HepG2 (cell line): ENCODE results near the gene SHC1. TPM values are rescaled to one million over a fixed set of nuclear protein-coding genes. Genes with fewer than 3 reads are reported as not detected.

Experiments used
- CHCHD3 ChIP-seq: sonication (generic); formaldehyde crosslinking; IDR thresholded peaks from 2 replicates; pipeline ENCODE4 v1.8.0; 2022; ENCODE audit warnings: mild to moderate bottlenecking, missing genetic modification reagents, moderate library complexity
- FOXK1 ChIP-seq: sonication (generic); formaldehyde crosslinking; IDR thresholded peaks from 2 replicates; pipeline ENCODE4 v1.4.0; 2020; ENCODE audit warnings: low read depth, missing genetic modification reagents, borderline replicate concordance
- JDP2 ChIP-seq: sonication (generic); formaldehyde crosslinking; IDR thresholded peaks from 2 replicates; pipeline ENCODE4 v1.8.1; 2022; ENCODE audit warnings: missing genetic modification reagents, borderline replicate concordance
- MEIS2 ChIP-seq: sonication (generic); formaldehyde crosslinking; IDR thresholded peaks from 2 replicates; pipeline ENCODE4 v1.9.0; 2021; ENCODE audit warnings: mild to moderate bottlenecking, missing genetic modification reagents
- PHF21A ChIP-seq: sonication (generic); formaldehyde crosslinking; IDR thresholded peaks from 2 replicates; pipeline ENCODE4 v1.5.0; 2020; ENCODE audit warnings: mild to moderate bottlenecking, missing genetic modification reagents
- ZNF224 ChIP-seq: sonication (generic); formaldehyde crosslinking; IDR thresholded peaks from 2 replicates; pipeline ENCODE4 v1.5.0; 2020; ENCODE audit warnings: mild to moderate bottlenecking, missing genetic modification reagents
- ZNF34 ChIP-seq: sonication (generic); formaldehyde crosslinking; IDR thresholded peaks from 2 replicates; pipeline ENCODE4 v1.4.0; 2020; ENCODE audit warnings: mild to moderate bottlenecking, missing genetic modification reagents, borderline replicate concordance
- ZNF460 ChIP-seq: sonication (generic); formaldehyde crosslinking; IDR thresholded peaks from 2 replicates; pipeline ENCODE4 v1.5.1; 2020; ENCODE audit warnings: missing genetic modification reagents, mild to moderate bottlenecking, borderline replicate concordance
- ZNF564 ChIP-seq: sonication (generic); formaldehyde crosslinking; IDR thresholded peaks from 2 replicates; pipeline ENCODE4 v1.8.1; 2023; ENCODE audit warnings: mild to moderate bottlenecking, missing genetic modification reagents
- ZNF792 ChIP-seq: IDR thresholded peaks from 2 replicates; pipeline ENCODE4 v1.6.1; 2016
- ZNF878 ChIP-seq: sonication (generic); formaldehyde crosslinking; IDR thresholded peaks from 2 replicates; pipeline ENCODE4 v1.8.1; 2023; ENCODE audit warnings: mild to moderate bottlenecking, missing genetic modification reagents, moderate library complexity
- polyA plus RNA-seq, 8 experiments: library from polyadenylated mRNA; depleted of rRNA in 3 of 8; stranded (reverse) in 7 of 8; unstranded in 1 of 8; fragments of >200 nt; fragmentation: Illumina TruSeq in 4 of 8; extraction: Trizol in 4 of 8; gene quantifications; 2 replicates each; pipeline versions ENCODE4 v1.2.1 to v1.2.3, GENCODE V29; 2011 to 2016; ENCODE audit warnings: low read depth in 4 of 8, missing spikeins in 1 of 8, mixed read lengths in 1 of 8; ENCODE audit not compliant: insufficient read depth in 1 of 8
- total RNA-seq, 5 experiments: library from RNA; depleted of rRNA; stranded (reverse); fragments of >200 nt; fragmentation: Illumina TruSeq; extraction: Trizol; gene quantifications; 2 replicates each; pipeline ENCODE4 v1.2.3, GENCODE V29; 2016; ENCODE audit warnings: low read depth in 1 of 5
- TF ChIP-seq, protein P1 (sequence below): sonication (generic); formaldehyde crosslinking; IDR thresholded peaks from 2 replicates; pipeline ENCODE4 v1.5.1; 2020; ENCODE audit warnings: mild to moderate bottlenecking, missing genetic modification reagents, borderline replicate concordance
- TF ChIP-seq, protein P2 (sequence below): sonication (generic); formaldehyde crosslinking; IDR thresholded peaks from 2 replicates; pipeline ENCODE4 v1.4.0; 2020; ENCODE audit warnings: mild to moderate bottlenecking, missing genetic modification reagents
- TF ChIP-seq, protein P3 (sequence below): sonication (generic); formaldehyde crosslinking; IDR thresholded peaks from 2 replicates; pipeline ENCODE4 v1.8.1; 2023; ENCODE audit warnings: mild to moderate bottlenecking, missing genetic modification reagents
- TF ChIP-seq, protein P4 (sequence below): fragments of 450-650 bp; IDR thresholded peaks from 2 replicates; pipeline ENCODE4 v1.6.1; 2017
- TF ChIP-seq, protein P5 (sequence below): sonication (generic); formaldehyde crosslinking; IDR thresholded peaks from 2 replicates; pipeline ENCODE4 v1.5.0; 2020; ENCODE audit warnings: missing genetic modification reagents, mild to moderate bottlenecking, borderline replicate concordance

Gene SHC1
- total and polyA plus RNA-seq, 2 of the 13 experiments (the other 11 are each of a cell fraction or from before 2014, with no cell fraction given): 52.0 to 137 TPM

DNA sequence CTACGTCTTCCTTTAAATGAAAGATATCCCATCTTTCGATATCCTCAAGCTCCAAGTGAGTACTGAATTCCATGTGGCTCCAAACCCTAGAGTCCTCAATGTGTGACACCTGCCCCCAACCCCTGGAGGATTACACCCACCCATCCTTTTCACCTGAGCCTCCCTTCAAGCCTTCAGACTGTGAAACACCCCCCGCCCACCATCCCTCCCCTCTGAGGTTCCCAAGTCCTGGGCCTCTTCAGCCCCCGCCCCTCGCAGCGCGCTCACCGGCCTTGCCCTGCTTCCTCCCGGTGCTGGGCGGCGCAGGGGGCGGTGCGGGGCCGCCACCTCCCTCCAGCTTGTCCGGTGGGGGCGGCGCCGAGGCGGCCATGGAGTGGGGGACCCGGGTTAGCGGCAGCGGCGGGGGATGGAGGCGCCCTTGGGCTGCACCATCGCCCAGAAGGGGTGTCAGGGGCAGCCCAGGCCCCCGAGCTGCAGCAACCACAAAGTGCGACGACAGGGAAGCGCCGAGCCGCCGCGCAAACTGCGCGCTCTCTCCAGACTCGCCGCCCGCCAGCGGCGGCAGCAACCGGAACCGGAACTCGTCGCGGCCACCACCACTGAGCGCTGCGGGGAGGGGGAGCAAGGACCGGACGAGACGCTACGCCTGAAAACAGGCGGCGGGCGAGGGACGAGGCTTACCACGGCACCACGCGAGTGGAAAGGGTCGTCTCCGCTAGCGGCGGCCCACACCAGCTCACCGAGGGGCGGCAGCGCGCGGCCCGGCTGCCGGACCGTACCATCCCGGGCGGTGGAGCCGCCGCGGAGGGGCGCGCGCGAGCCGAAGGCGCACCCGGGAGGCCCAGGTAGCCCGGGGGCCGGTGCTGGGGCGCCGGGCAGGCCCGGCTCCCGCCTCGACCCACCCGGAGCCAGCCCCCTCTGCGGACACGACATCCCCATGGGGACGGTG lies 9.1 kb downstream of the SHC1 start, which contains the start of gene PYGO2 (continued):
- TF ChIP-seq, protein P1, sequence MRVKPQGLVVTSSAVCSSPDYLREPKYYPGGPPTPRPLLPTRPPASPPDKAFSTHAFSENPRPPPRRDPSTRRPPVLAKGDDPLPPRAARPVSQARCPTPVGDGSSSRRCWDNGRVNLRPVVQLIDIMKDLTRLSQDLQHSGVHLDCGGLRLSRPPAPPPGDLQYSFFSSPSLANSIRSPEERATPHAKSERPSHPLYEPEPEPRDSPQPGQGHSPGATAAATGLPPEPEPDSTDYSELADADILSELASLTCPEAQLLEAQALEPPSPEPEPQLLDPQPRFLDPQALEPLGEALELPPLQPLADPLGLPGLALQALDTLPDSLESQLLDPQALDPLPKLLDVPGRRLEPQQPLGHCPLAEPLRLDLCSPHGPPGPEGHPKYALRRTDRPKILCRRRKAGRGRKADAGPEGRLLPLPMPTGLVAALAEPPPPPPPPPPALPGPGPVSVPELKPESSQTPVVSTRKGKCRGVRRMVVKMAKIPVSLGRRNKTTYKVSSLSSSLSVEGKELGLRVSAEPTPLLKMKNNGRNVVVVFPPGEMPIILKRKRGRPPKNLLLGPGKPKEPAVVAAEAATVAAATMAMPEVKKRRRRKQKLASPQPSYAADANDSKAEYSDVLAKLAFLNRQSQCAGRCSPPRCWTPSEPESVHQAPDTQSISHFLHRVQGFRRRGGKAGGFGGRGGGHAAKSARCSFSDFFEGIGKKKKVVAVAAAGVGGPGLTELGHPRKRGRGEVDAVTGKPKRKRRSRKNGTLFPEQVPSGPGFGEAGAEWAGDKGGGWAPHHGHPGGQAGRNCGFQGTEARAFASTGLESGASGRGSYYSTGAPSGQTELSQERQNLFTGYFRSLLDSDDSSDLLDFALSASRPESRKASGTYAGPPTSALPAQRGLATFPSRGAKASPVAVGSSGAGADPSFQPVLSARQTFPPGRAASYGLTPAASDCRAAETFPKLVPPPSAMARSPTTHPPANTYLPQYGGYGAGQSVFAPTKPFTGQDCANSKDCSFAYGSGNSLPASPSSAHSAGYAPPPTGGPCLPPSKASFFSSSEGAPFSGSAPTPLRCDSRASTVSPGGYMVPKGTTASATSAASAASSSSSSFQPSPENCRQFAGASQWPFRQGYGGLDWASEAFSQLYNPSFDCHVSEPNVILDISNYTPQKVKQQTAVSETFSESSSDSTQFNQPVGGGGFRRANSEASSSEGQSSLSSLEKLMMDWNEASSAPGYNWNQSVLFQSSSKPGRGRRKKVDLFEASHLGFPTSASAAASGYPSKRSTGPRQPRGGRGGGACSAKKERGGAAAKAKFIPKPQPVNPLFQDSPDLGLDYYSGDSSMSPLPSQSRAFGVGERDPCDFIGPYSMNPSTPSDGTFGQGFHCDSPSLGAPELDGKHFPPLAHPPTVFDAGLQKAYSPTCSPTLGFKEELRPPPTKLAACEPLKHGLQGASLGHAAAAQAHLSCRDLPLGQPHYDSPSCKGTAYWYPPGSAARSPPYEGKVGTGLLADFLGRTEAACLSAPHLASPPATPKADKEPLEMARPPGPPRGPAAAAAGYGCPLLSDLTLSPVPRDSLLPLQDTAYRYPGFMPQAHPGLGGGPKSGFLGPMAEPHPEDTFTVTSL (CRISPR knock-in tag): no peak
- TF ChIP-seq PHF21A (CRISPR knock-in tag) (peak; percentile 54; the same call in 1 of the 2 replicates), FOXK1 (CRISPR knock-in tag) (no peak), JDP2 (CRISPR knock-in tag) (0 out of 2 replicates have a peak, but pooled peaks have one; percentile 58), ZNF792 (no peak), ZNF460 (no peak; the same call in 1 of the 2 replicates), CHCHD3 (CRISPR knock-in tag) (no peak), MEIS2 (CRISPR knock-in tag) (no peak; the same call in none of the 2 replicates), ZNF564 (CRISPR knock-in tag) (peak; percentile 78; the same call in 1 of the 2 replicates), ZNF224 (CRISPR knock-in tag) (no peak), ZNF878 (CRISPR knock-in tag) (peak; percentile 54; the same call in 1 of the 2 replicates), ZNF34 (CRISPR knock-in tag) (no peak)
- TF ChIP-seq, protein P2, sequence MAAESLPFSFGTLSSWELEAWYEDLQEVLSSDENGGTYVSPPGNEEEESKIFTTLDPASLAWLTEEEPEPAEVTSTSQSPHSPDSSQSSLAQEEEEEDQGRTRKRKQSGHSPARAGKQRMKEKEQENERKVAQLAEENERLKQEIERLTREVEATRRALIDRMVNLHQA: no peak
- TF ChIP-seq, protein P3, sequence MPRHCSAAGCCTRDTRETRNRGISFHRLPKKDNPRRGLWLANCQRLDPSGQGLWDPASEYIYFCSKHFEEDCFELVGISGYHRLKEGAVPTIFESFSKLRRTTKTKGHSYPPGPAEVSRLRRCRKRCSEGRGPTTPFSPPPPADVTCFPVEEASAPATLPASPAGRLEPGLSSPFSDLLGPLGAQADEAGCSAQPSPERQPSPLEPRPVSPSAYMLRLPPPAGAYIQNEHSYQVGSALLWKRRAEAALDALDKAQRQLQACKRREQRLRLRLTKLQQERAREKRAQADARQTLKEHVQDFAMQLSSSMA (CRISPR knock-in tag): peak; percentile 64; the same call in 1 of the 2 replicates
- TF ChIP-seq, protein P4, sequence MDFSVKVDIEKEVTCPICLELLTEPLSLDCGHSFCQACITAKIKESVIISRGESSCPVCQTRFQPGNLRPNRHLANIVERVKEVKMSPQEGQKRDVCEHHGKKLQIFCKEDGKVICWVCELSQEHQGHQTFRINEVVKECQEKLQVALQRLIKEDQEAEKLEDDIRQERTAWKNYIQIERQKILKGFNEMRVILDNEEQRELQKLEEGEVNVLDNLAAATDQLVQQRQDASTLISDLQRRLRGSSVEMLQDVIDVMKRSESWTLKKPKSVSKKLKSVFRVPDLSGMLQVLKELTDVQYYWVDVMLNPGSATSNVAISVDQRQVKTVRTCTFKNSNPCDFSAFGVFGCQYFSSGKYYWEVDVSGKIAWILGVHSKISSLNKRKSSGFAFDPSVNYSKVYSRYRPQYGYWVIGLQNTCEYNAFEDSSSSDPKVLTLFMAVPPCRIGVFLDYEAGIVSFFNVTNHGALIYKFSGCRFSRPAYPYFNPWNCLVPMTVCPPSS: no peak
- TF ChIP-seq, protein P5, sequence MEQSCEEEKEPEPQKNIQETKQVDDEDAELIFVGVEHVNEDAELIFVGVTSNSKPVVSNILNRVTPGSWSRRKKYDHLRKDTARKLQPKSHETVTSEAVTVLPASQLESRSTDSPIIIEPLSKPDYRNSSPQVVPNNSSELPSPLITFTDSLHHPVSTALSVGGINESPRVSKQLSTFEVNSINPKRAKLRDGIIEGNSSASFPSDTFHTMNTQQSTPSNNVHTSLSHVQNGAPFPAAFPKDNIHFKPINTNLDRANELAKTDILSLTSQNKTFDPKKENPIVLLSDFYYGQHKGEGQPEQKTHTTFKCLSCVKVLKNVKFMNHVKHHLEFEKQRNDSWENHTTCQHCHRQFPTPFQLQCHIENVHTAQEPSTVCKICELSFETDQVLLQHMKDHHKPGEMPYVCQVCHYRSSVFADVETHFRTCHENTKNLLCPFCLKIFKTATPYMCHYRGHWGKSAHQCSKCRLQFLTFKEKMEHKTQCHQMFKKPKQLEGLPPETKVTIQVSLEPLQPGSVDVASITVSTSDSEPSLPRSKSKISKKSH (CRISPR knock-in tag): peak; percentile 71; the same call in 1 of the 2 replicates
